Endothelial cell of umbilical vein (primary cell): ENCODE measurements around the gene CDKN2B-AS1. TPM values are rescaled to one million over a fixed set of nuclear protein-coding genes. Genes with fewer than 3 reads are reported as not detected.

Source experiments
- BruUV-seq: library from RNA; stranded (reverse); fragments of 400-500 nt; replicated peaks from 2 replicates; lab custom pipeline; 2021; lab: Mats Ljungman, UMichigan
- CTCF ChIA-PET: fragments of 300-600, 350-600 bp; sonication (Branson Sonifier 250); formaldehyde crosslinking; loops from one replicate; lab custom pipeline; 2021; ENCODE audit warnings: antibody characterized with exemption, inconsistent platforms; lab: Charles Lee
- POLR2A ChIA-PET: fragments of 300-600, 350-600 bp; sonication (Branson Sonifier 250); formaldehyde crosslinking; loops from one replicate; lab custom pipeline; 2021; ENCODE audit warnings: antibody characterized with exemption, inconsistent platforms; lab: Charles Lee
- DNase-seq: peaks from one replicate; pipeline ENCODE4 v3.0.0-alpha.2; 2011; ENCODE audit warnings: low read depth, low spot score
- FAIRE-seq: peaks from 2 replicates; lab custom pipeline; 2011; peaks lifted over from hg19 to GRCh38; lab: Jason Lieb, UNC
- H2AFZ ChIP-seq: 2 replicates; pipeline ENCODE4 v1.6.0; 2012; ENCODE audit warnings: low read depth, low read length, control low read depth, inconsistent platforms
- H3K27ac ChIP-seq: 2 replicates; pipeline ENCODE4 v1.5.1; 2011; ENCODE audit warnings: low read depth, mild to moderate bottlenecking, control low read depth, low read length, moderate library complexity; ENCODE audit not compliant: insufficient read depth
- H3K27me3 ChIP-seq, 2 experiments: 2 replicates each; pipeline versions ENCODE4 v1.6.0 to v1.6.1; 2011; ENCODE audit warnings: low read length in 2 of 2, mixed read lengths in 1 of 2; ENCODE audit not compliant: control insufficient read depth in 2 of 2, insufficient read depth in 2 of 2
- H3K36me3 ChIP-seq, 2 experiments: 2 replicates in 1 of 2; 3 replicates in 1 of 2; pipeline ENCODE4 v1.5.1; 2011; ENCODE audit warnings: low read length in 2 of 2, mild to moderate bottlenecking in 1 of 2, moderate library complexity in 1 of 2; ENCODE audit not compliant: control insufficient read depth in 2 of 2, insufficient read depth in 2 of 2; ENCODE audit errors: extremely low read depth in 1 of 2
- H3K4me1 ChIP-seq: 3 replicates; pipeline ENCODE4 v1.5.1; 2011; ENCODE audit warnings: mild to moderate bottlenecking, low read length; ENCODE audit not compliant: control insufficient read depth, insufficient read depth; ENCODE audit errors: extremely low read depth
- H3K4me2 ChIP-seq: 2 replicates; pipeline ENCODE4 v1.6.1; 2011; ENCODE audit warnings: low read length, control low read depth, mixed read lengths; ENCODE audit not compliant: insufficient read depth
- H3K4me3 ChIP-seq, 3 experiments: fragments of 200-600 bp in 1 of 3; sonication (generic), shearing (Covaris generic) in 1 of 3; replicated peaks in 1 of 3; 2 replicates each; pipeline ENCODE4 v1.5.1; 2011 to 2016; ENCODE audit warnings: control low read depth in 3 of 3, low read length in 3 of 3, mild to moderate bottlenecking in 2 of 3, inconsistent platforms in 1 of 3, low read depth in 1 of 3, moderate library complexity in 1 of 3; ENCODE audit not compliant: insufficient read depth in 1 of 3
- H3K79me2 ChIP-seq: 2 replicates; pipeline ENCODE4 v1.6.0; 2012; ENCODE audit warnings: low read length, inconsistent platforms; ENCODE audit not compliant: control insufficient read depth, insufficient read depth
- H3K9ac ChIP-seq: replicated peaks from 2 replicates; pipeline ENCODE3; 2011; ENCODE audit warnings: low read length, control low read depth; ENCODE audit not compliant: insufficient read depth; ENCODE audit errors: extremely low read depth
- H3K9me1 ChIP-seq: replicated peaks from 3 replicates; pipeline ENCODE4 v1.6.0; 2011; ENCODE audit warnings: mild to moderate bottlenecking, low read length; ENCODE audit not compliant: control insufficient read depth, insufficient read depth; ENCODE audit errors: extremely low read depth
- H3K9me3 ChIP-seq: replicated peaks from 2 replicates; pipeline ENCODE4 v1.5.1; 2012; ENCODE audit warnings: low read length, inconsistent platforms; ENCODE audit not compliant: control insufficient read depth, insufficient read depth
- H4K20me1 ChIP-seq: replicated peaks from 2 replicates; pipeline ENCODE3; 2011; ENCODE audit warnings: mild to moderate bottlenecking, low read length; ENCODE audit not compliant: control insufficient read depth, insufficient read depth; ENCODE audit errors: extremely low read depth
- CTCF ChIP-seq, 2 donors: IDR thresholded peaks; 1 replicate in 1 of 2; 2 replicates in 1 of 2; pipeline ENCODE4 v1.5.1; 2011; ENCODE audit warnings: low read length in 2 of 2, mild to moderate bottlenecking in 2 of 2, moderate library complexity in 2 of 2, control low read depth in 1 of 2, inconsistent platforms in 1 of 2, low read depth in 1 of 2; ENCODE audit not compliant: insufficient read depth in 1 of 2; ENCODE audit errors: extremely low read depth in 1 of 2
- EZH2 ChIP-seq: IDR thresholded peaks from 2 replicates; pipeline ENCODE4 v1.6.1; 2012; ENCODE audit warnings: borderline replicate concordance, low read depth, mild to moderate bottlenecking, moderate library complexity, low read length, inconsistent platforms; ENCODE audit not compliant: severe bottlenecking
- FOS ChIP-seq: IDR thresholded peaks from 2 replicates; pipeline ENCODE4 v1.6.1; 2011; ENCODE audit warnings: mild to moderate bottlenecking, low read length, moderate library complexity, borderline replicate concordance; ENCODE audit not compliant: insufficient read depth
- GATA2 ChIP-seq: IDR thresholded peaks from 2 replicates; pipeline ENCODE4 v1.7.0; 2011; ENCODE audit warnings: low read depth, mild to moderate bottlenecking, moderate library complexity, mixed read lengths, low read length; ENCODE audit not compliant: insufficient read length, insufficient read depth
- JUN ChIP-seq: IDR thresholded peaks from 2 replicates; pipeline ENCODE4 v1.6.1; 2011; ENCODE audit warnings: borderline replicate concordance, low read depth; ENCODE audit not compliant: insufficient read length, insufficient read depth
- MAX ChIP-seq: IDR thresholded peaks from 2 replicates; pipeline ENCODE4 v1.6.1; 2011; ENCODE audit not compliant: insufficient read depth, insufficient read length
- MYC ChIP-seq: IDR thresholded peaks from one replicate; pipeline ENCODE4 v1.6.1; 2011; ENCODE audit warnings: mild to moderate bottlenecking, low read depth, low read length
- POLR2A ChIP-seq: IDR thresholded peaks from 2 replicates; pipeline ENCODE4 v1.6.1; 2012; ENCODE audit warnings: low read depth, mild to moderate bottlenecking, control low read depth, low read length
- POLR2AphosphoS5 ChIP-seq: IDR thresholded peaks from 2 replicates; pipeline ENCODE4 v1.6.1; 2012; ENCODE audit warnings: low read depth, mild to moderate bottlenecking, control low read depth, low read length, moderate library complexity; ENCODE audit not compliant: insufficient read depth
- dilution Hi-C: fragments of 300-500 bp; cut with MboI; formaldehyde crosslinking; loops from one replicate; pipeline ENCODE4 v1.15.0; 2019; ENCODE audit warnings: low sequenced_read_pairs; ENCODE audit not compliant: extremely low pct_ligation_motif_present
- intact Hi-C: fragments of 100-400 bp; cut with micrococcal nuclease; formaldehyde crosslinking; loops from one replicate; pipeline ENCODE4 v1.10.0; 2022
- polyA plus RNA-seq, 4 experiments: library from polyadenylated mRNA; depleted of rRNA in 3 of 4; stranded (reverse) in 3 of 4; unstranded in 1 of 4; fragments of >200 nt; gene quantifications; 2 replicates each; pipeline versions ENCODE4 v1.2.1 to v1.2.3, GENCODE V29; 2011 to 2012; ENCODE audit warnings: missing spikeins in 1 of 4
- total RNA-seq: library from RNA; stranded (reverse); gene quantifications from 2 replicates; pipeline ENCODE4 v1.2.3, GENCODE V29; 2021

Gene CDKN2B-AS1
- total and polyA plus RNA-seq, 2 donors (not counting 3 experiments of a cell fraction or from before 2014, with no cell fraction given): 0.44 to 1.9 TPM

- Histone ChIP-seq H3K4me2 (no peak overlapping the region), H2AFZ (no peak overlapping the region), H3K4me1 (peaks cover 34% of the 10 kb centered on the region), H3K9me1 (no peaks in the 10 kb centered on the region), H3K9ac (no peak overlapping the region), H3K79me2 (no peaks in the 10 kb centered on the region), H4K20me1 (peaks cover 2% of the 10 kb centered on the region), H3K9me3 (no peaks in the 10 kb centered on the region), H3K27me3 (peaks cover 65 to 94% of the 10 kb centered on the region in 2 experiments), H3K4me3 (no peak overlapping the region), H3K36me3 (no peaks in the 10 kb centered on the region), H3K27ac (no peak overlapping the region)
- TF ChIP-seq MAX: no peak
- no peak for TF ChIP-seq EZH2
- no peak for TF ChIP-seq JUN
- no peak for TF ChIP-seq FOS
- no peak for TF ChIP-seq POLR2AphosphoS5
- no peak for TF ChIP-seq POLR2A
- TF ChIP-seq MYC: no peak
- TF ChIP-seq CTCF (IDR thresholded peaks at IDR 0.05; ENCODE audit: extremely low read depth in 1 of 2, insufficient read depth in 1 of 2, low read depth in 1 of 2, low read length in 2 of 2): no peak
- TF ChIP-seq GATA2: no peak
- FAIRE-seq: peak; percentile 8
- POLR2A ChIA-PET: interaction anchor here (0.6 kb wide), 1 partner anchor 277 kb away, joined by 8 read pairs; no protein-coding TSS in a partner anchor
- intact Hi-C loops (loop anchor here (1.0 to 2.0 kb wide), 2 partner anchors 8 to 41 kb away; partner anchors contain the start of gene CDKN2B), dilution Hi-C loops (no loop called here)
- BruUV-seq: no TSS peak
- CTCF ChIA-PET: interaction anchor here (1.1 to 4.7 kb wide), 9 partner anchors 15 to 271 kb away, joined by 3 to 47 read pairs (median 6); partner anchors contain the start of gene CDKN2B
- no peak for DNase-seq
Measured at GRCh38 chr9:21967702-21968101, 26.9 kb upstream of the CDKN2B-AS1 start.
